ENCODE data around the gene PRKCH. TPM values are rescaled to one million over a fixed set of nuclear protein-coding genes. Genes with fewer than 3 reads are reported as not detected.

The PRKCH gene
- polyA plus RNA-seq, 1 donor = 12.7 TPM

DNA sequence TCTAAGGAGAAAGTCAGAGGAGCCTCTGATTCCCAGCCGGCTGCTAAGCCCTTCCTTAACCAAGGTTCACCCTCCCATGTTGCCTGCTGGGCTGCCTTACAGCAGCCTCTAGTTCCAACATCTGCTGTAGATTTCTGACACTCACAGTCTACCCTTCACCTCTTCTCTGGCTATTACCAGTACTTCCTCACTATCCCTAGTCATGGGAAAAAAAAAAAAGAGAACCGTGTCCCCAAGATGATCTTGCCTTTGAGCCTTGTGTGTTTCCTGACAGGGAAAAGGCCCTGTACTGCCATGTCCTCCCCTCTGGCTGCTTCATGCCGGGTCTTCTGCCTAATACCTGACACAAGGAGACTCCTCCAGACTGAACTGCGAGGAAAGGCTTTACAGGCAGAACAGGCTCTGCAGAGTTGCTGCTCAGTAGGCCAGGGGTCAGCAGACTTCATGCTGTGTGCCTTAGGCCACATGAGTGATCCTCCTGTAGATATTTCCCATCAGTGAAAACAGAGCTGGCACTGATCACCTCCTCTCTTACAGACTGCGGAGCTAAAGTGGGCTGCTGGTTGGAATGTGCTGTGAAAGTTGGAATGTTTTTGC, 46.8 kb downstream of the PRKCH start:
- no peak for DNase-seq

DNA sequence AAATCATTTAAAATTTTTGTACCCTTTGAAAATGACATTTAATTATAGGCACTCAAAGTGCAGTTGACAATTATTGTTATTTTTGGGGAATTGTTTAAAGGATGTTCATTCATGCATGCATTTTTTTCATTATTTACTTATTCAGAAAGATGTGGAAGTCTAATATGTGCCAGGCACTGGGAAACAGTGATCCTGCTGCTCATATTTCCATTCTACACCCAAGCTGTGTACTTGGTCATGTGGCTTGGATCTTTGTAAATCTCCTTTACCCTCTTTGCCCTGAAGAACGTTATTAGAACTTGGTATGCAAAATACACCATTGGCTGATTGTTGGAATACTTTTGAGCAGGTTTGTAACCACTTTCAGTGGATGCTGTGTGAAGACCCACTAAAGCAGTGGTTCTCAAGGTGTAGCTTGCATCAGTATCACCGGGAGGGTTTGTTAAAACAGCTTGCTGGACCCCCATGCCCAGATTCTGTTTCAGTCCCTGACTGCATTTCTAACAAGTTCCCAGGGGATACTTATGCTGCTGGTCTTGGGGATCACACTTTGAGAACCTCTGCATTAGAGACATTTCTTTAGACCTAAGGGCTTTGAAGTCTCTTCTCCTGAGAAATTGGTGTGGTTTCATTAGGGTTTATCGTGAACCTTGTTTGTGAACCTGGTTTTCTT, 47.5 kb downstream of the PRKCH start:
- DNase-seq = no peak

DNA sequence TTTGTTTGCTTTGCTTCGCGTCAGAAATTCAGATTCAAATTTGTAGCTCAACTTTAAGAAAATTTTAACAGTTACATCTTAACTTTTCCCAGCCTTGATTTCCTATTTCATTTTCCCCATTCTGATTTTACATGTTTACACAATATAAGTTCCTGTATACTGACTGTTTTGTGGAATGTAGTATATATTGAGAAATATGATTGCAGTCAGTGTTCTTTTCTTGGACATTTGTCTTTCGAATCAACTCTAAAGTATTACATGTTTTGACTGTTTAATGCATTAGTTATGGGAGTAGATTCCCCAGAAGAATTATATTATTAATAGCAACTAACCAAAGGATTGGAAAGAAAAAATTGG, 48.1 kb downstream of the PRKCH start:
- DNase-seq = no peak

DNA sequence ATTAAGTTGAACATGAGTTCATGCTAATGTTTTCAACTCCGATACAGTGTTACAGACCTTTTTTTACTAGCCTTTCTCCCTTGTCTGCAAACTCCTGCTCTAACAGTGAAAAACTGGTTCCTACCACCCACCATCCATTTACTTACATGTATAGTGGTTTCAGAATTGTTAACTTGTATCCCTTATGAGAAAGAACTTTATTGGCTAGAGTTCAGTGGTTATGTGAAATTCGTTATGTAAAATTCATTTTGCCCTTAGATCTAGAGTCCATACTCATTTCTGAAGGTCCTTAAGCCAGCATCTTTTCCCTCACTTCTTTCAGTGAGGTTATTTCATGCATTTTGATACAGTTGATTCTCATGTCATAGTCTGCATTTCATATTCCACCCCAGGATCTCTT, 51.0 kb downstream of the PRKCH start:
- no peak for DNase-seq

DNA sequence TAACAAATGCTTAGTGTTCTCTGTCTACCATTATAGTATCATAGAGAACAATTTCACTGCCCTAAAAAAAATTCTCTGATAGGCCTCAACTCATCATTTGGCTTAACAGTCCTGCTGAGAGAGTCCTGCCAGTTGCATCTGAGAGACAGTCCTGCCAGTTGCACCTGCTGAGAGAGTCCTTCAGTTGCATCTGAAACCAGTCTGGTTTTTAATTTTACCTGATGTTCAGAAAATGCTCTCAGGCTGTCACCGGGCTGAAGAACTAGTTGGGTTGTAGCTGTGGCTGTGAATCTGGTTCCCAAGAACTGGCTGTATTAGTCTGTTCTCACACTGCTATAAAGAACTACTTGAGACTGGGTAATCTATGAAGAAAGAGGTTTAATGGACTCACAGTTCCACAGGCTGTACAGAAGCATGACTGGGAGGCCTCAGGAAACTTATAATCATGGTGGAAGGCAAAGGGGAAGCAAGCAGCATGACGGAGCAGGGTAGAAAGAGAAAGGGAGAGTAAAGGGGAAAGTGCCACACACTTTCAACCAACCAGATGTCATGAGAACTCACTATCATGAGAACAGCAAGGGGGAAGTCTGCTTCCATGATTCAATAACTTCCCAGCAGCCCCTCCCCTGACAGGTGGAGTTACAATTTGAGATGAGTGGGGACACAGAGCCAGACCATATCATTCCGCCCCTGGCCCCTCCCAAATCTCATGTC, 51.6 kb downstream of the PRKCH start:
- DNase-seq = no peak

DNA sequence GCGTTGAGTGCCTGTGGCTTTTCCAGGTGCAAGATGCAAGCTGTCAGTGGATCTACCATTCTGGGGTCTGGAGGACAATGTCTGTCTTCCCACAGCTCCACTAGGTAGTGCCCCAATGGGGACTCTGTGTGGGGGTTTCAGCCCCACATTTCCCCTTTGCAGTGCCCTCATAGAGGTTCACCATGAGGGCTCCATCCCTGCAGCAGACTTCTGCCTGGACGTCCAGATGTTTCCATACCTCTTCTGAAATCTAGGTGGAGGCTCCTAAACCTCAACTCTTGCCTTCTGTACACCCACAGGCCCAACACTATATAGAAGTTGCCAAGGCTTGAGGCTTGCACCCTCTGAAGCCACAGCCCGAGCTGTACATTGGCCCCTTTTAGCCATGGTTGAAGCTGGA, 52.9 kb downstream of the PRKCH start:
- no peak for DNase-seq

DNA sequence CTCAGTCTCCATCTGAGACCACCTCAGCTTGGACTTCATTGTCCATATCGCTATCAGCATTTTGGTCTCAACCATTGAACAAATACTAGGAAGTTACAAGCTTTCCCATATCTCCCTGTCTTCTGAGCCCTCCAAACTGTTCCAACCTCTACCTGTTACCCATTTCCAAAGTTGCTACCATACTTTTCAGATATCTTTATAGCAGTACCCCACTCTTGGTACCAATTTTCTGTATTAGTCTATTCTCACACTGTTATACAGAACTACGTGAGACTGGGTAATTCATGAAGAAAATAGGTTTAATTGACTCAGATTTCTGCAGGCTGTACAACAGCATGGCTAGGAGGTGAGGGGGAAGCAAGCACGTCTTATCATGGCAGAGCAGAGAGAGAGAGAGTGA, 53.8 kb downstream of the PRKCH start:
- no peak for DNase-seq

DNA sequence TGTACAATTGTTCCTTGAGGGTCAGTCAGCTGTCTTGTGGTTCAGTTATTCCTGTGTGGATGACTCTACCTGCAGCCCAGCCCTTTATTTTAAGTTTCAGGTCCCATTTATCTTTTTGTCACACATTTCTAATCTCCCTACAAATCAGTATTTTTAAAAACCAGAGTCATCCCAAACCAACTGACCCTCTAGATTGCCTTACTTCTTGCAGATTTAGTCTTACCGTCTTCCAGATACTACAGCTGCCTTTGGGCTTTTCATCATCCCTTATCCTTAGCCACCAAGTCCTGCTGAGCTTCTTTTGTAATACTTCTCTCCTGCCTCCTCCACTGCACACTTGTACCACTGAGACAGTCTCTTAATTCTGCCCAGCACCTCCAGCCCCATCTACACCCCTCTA, 54.9 kb downstream of the PRKCH start:
- DNase-seq = no peak

DNA sequence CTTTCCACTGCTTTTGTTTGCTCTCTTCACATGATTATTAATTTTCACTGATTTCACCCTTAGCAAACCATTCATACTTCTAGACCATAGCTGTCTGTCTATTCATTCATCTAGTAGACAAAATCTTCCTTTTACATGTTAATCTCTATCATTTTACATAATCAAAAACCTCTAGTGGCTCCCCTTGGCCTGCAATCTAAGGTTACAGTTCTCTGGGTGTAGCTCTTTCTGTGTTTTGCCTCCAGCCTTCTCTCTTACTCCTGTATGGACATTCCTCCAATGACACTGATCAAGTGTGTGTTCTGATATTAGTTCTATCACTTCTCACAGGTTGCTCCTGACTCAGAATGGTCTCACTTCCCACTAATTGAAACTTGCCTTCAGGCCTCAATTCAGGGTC, 56.4 kb downstream of the PRKCH start:
- no peak for DNase-seq

DNA sequence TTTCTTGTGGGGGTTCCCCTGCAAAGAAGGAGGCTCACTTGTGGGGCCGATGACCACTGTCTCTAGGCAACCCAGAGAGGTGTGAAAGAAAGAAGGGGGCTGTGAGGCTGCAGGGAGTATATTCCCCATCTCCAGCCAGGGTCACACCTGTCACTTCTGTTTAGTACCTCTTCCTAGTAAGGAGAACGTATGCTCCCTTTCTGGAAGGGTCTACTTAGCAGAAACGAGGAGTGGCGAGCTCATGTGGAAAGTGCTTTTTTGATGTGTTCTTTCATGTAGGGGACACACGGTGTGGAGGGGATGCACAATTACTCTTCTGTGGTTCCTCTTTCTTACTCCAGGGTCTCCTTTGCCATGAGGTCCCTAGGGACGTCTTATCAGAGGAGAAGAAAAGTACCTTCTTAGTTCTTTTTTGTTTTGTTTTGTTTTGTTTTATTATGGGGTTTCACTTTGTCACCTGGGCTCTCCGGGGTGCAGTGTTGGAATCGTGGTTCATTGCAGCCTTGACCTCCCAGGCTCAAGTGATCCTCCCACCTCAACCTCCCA, 58.3 kb downstream of the PRKCH start:
- no peak for DNase-seq

DNA sequence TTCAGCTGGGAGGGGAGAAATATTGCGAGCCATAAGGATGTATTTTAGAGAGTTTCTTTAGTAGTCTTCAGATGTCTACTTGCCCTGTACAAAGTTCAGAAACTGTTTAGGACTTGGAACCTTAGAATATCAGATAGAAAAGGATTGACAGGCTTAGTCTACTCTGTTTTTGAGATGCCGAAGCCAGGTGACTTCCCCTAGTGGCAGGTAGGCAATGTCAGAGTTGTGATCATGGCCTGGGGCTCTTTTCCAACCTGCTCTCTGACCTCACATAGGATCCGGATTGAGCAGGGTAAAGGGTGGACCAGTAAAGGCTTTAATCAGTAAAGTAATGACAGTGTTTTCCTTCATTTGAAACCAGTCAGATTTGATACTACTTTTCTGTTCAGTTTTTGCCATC, 59.6 kb downstream of the PRKCH start:
- DNase-seq = no peak

DNA sequence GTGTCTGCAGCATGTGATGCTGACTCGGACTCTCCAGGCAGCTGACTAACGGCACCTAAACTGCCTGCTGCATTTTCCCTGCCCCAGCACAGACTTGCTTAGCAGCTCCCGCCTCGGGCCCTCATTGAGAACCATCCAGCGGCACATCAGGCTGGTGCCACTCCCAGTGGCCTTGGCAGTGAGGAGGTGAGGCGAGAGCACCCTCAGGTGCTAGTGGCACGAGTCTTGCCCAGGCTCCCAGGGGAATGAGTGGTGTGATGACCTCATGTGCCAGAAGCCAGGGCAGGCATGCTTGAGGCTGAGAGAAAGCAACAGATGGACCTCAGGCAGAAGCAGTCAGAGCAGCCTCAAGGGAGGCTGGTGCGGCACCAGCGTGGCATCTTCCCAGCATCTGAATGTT, 60.2 kb downstream of the PRKCH start:
- DNase-seq = no peak

DNA sequence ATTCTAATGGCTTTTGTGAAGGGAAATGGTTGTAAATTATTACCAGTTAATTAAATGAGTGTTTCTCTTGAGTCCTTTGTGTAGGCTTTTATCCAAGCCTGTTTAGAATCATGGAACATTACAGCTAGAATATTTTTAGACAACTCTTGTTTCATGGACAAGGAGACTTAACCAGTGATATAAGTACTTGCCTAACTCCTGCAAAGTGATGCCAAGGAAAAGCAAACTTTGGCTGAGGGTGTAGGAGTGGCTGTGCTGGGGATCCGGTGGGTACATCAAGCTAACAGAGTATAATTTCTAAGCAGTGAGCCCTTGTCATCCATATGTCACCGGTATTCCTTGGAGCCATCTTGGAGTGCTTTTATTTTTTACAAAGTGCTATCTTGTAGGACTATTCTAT, 61.5 kb downstream of the PRKCH start:
- no peak for DNase-seq

DNA sequence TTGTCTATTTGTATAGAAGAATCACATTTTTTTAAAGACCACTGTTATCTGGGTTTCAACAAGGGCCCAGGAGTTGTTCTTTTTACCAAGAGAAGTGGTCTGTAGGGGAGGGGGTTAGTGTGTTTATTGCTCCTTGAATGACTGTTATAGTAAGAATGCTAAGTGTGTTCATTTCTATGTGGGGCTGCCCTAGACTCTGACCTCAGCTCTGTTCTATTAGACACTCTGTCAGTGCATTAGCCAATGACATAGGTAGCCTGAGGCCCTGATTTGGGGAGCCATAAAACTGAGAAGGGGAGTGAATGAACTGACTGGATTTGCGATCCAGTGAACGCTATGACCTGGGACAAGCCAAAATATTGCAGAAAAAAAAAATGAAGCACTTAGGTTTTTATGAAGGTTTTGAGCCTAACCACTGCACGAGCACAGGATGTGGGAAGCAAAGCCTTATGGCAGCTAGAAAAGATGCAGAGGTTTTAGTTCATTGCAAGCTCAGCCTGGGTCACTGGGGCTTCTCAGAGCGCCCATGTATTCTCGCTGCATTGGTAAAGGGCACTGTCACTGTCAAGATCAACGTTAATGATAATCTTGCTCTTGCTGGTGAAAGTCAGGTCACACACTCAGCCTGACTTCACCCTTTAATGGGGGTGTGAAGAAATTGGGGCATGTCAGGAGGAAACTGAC, 63.8 kb downstream of the PRKCH start:
- no peak for DNase-seq

DNA sequence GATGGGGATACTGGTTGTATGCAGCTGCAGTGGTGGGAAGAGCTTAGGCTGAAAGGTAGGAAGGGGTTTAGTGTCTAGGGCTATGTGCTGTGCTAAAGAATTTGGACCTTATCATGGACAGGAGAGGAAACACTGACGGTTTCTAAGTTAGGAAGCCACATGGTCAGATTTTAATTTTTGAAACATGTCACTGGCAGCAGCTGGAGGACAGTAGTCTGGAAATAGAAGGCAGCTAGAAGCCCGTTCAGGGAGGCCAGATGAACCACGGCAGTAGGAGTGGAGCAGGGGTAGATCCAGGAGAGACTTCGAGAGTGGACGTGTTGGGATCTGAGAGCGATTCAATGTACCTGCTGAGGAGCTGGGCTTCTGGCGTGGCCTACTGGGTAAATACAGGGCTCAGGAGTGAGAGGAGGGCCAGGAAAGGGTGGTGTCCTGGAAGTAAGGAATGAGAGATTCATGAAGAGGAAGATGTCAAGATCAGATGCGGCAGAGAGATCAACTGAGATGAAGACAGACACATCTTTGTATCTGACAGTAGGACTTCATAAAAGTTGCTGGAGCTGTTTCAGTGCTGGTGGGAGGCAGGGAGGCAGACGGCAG, 64.9 kb downstream of the PRKCH start:
- no peak for DNase-seq

DNA sequence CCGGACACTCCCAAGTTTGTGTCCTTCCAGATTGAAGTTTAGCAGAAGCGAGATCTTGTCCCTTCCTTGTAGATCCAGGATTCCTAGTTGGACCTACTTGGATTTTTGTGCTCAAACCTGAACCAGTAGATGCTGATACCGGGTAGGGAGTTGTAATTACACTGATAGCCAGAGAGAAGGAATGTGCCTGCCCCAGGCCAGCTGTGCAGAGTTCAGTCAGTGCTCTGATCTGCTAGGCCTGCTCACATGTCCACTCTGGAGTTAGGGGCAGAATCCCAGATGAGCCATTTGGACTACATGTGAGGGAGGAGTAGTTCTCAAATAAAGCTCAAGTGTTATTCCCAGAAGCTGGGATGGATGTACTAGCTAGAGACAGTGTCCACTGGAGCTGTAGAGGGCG, 65.7 kb downstream of the PRKCH start:
- DNase-seq = no peak

DNA sequence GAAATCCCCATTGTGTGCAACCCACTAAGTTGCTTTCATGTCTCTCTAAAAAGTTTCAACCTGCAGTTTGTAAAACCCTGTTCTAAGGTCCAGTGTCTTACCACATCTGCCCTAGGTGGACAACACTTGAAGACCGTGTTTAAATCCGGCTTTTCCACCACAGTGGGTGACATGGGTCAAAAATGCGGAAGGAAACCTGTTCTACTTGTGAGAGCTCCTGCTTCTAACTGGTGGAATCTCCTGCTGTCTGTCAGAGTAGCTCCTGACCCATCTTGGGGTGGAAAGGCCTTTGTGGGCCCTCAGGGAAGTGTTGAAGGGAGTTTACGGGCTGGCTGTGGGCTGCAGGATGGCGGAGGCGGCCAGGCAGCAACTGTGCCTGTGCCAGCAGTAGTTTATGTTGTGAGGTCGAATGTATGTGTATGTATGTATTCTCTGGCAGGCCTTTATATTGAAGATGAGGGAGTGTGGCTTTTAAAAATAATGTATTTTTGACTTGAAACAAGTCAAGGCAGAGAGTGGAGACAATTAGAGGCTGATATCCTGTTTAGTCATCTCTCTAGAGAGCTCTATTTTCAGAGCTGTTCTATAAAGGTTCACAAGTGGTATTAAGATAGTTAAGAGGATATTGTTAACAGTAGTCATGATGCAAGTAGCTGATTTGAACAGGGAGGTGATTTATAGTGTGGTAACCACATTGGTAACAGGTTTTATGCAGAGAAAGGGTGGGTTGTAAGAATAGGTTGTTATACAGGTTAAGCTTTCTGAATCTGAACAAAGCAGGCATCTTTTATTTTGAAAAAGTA, 67.0 kb downstream of the PRKCH start:
- no peak for DNase-seq

DNA sequence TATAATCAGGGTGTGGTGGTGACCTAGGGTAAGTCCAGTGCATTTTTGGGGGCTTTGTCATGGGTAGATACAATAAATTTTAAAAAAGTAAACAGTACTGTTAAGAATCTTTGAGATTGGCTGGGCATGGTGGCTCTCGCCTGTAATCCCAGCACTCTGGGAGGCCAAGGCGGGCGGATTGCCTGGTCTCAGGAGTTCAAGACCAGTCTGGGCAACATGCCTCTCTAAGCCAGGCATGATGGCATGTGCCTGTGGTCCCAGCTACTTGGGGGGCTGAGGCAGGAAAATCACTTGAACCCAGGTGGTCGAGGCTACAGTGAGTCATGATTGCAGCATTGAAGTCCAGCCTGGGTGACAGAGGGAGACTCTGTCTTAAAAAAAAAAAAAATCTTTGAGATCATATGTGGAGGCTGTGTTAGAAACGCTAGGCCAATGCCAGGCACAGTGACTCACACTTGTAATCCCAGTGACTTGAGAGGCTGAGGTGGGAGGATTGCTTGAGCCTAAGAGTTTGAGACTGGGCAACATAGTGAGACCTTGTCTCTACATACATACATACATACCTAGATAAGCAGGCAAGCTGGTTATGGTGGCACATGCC, 67.7 kb downstream of the PRKCH start:
- no peak for DNase-seq

DNA sequence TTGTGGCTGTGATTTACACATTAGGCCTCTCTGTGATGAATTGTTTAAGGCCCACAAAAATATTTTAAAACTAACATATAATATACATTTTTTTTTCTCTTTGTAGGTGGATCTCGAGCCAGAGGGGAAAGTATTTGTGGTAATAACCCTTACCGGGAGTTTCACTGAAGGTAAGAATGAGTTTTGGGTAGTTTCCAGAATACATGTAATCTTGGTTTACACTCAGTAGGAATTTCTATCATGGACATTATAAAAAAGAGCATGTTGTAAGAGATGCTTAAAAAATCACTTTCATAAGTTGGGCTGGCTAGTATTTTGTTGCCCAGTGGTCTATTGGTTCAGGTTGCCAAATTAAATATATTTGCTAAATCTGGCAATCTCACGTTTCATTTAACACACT, 69.7 kb downstream of the PRKCH start:
- DNase-seq = no peak

DNA sequence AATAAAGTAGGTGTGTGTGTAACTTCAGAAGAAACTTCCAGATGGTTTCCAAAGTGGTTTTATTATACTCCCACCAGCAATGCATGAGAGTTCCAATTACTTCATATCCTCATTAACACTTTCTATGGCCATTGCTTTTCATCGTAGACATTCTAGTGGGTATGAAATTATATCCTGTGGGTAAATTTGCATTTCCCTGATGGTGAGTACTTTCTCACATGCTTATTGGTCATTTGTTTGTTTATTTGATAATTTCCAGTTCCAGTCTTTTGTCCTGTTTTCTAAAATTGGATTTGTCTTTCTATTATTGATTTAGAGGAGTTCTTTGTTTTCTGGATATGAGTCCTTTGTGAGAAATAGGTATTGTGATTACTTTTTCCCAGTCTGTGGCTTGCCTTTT, 70.9 kb downstream of the PRKCH start:
- DNase-seq = no peak

DNA sequence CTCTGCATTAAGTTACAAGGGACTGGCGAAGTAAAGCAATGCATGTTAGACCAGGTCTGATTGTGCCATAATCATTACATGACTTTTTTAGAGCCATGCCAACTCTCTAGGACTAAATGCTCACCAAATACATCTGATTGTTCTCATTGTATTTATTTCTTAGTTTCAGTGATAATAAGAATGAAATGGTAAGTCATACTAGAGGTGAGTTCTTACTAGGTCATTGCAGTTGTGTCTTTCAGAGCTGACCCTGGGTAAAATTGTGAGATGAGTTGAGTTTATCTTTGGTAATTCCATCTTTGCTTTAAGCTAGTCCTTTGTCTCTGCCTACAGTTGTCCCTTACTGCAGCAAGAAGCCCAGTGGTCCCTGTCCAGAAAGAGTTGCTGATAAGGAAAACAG, 73.2 kb downstream of the PRKCH start:
- DNase-seq = no peak

Data from hindlimb muscle (tissue), 1 donor.